DMS 273 (cell line): ENCODE data around the gene COL9A3.

Source experiments
- DNase-seq: peaks from one replicate; lab custom pipeline; 2025; ENCODE audit not compliant: unreplicated experiment; lab: John Stamatoyannopoulos, UW

Gene COL9A3

DNA sequence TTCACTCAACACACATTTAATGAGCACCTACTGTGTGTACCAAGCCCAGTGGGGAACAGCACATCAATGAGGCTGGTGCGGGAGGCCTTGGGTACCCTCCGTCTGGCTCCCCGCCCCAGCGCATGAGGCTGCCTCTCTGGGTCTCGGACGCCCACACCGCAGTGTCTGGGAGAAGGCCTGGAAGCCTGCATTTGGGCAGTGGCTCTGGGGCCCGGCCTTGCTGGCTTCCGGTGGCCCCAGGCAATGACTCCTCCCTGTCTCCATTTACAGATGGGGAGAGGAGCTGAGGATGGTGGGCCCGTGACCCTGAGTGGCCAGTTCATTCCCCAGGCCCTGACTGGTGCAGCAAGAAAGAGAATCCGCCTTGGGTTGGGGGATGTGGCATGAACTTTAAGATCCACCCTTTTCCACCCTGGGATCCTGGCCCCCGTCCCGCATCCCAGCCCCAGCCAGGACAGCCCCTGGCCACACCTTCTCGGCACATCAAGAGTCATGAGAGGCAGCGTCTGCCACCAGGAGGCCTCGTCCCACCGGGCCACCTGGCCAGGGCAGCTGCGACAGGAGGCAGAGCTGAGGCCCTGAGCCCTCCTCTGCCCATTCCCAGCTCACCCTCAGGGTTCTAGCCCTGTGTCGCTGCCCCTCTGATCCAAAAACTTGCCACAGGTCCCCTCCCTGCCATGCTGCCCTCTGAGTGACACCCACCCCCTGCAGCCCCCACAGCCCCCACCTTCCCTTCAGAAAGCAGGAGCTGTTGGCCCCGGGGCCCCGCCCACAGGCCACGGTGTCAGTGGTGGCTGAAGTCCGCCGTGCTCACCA lies 38.0 kb upstream of the COL9A3 start:
- DNase-seq, result no peak

DNA sequence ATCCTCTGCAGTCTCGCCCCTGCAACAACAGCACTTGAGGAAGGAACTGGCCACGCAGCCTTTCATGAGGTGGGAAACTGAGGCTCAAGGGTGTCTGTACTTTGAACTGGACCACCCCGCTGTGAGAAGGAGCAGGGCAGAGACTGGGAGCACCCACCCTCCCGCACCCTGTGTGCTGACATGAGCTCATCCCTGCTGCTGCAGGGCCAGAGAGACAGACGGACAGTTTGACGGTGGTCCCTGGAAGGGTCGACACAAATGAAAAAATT lies 37.5 kb upstream of the COL9A3 start:
- DNase-seq, result no peak

DNA sequence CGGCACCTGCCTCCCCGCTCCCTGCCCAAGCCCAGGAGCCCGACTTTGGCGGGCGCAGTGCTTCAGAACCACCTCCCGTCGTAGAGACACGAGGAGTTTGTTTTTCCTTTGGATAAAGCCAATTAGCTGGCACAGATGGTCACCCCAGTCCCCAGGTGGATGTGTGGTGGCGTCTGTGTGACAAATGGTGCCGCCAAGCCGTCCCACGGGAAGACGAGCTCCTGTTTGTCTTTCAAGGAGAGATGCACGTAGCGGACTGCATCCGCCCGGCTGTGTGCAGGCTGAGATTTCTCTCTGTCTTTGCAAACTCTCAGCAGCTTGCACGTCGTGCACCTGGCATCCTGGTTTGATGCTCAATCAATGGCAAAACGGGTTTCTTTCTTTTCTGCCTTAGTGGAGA lies 36.6 kb upstream of the COL9A3 start:
- DNase-seq, result peak; percentile 60

DNA sequence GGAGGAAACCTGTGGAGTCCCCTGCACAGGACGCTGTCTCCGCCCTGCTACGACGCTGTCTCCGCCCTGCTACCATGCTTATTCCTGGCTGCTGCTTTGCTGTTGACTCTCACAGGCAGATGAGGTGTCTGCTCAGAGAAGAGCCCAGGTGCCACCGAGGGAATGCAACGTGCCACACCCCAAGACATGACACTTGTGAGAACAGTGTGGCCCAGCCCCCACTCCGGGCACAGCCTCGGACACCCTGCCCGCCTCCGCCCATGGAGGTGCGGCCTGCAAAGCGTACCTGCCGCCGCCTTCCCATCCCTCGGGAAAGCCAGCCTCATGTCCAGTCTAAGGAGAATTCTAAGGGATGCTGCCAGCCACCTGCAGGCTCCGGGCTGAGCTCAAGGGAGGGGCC lies 36.2 kb upstream of the COL9A3 start:
- no peak for DNase-seq

DNA sequence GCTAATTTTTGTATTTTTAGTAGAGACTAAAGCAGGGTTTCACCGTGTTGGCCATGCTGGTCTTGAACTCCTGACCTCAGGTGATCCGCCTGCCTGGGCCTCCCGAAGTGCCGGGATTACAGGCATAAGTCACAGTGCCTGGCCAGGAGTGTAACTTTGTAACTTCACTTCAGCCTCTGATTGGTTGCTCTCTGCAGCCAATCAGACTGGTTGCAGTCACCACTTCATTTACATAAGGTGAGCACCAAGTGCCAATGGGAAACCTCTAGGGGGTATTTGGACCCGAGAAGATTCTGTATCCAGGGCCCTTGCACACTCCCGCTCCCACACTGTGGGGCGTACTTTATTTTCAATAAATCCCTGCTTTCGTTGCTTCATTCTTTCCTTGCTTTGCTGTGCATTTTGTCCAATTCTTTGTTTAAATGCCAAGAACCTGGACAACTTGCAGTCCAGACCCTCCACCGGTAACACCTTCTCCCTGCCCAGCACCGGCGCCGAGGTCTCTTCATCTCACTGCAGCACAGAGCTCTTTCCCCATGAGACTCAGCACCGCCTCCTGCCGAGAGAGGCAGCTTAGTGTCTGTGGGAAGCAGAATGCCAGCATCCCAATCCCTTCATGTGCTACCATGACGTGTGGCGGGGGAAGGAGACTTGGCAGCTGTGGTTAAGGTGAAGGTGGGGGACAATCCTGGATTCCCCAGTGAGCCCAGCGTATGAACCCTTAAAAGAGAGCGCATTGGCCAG lies 34.5 kb upstream of the COL9A3 start:
- DNase-seq, result peak; percentile 54

DNA sequence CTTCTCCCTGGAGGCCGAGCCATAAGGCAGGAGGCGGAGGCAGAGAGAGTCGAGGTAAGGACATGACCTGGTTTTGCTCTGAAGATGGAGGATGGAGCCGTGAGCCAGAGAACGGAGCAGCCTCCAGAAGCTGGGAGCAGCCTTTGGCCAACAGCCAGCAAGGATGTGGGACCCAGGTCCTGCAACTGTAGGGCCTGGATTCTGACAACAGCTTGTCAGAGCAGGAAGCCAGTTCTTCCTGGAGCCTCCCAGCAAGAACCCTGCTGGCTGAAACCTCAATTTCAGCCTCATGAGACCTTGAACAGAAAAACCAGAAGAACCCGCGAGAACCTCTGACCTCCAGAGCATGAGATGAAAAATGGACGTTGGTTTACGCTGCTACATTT lies 34.0 kb upstream of the COL9A3 start:
- DNase-seq, result peak; percentile 62

DNA sequence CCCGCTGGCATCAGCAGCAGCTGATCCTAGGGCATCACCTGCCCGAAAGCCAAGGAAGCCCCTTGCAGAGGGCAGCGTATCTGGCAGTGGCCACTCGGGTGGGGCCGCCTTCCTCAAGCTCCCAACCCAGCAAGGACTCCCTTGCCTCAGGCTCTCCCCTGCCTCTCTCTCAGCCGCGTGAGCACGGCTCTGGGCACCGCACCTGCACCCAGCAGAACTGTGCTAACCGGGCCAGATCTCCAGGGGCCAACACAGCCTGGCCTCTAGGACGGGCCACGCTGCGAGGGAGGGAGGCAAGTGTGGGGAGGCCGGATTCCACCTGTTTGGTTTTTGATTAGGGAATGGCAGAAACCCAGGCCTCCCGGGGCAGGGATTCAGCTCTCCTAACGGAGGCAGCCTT lies 32.4 kb upstream of the COL9A3 start:
- no peak for DNase-seq

DNA sequence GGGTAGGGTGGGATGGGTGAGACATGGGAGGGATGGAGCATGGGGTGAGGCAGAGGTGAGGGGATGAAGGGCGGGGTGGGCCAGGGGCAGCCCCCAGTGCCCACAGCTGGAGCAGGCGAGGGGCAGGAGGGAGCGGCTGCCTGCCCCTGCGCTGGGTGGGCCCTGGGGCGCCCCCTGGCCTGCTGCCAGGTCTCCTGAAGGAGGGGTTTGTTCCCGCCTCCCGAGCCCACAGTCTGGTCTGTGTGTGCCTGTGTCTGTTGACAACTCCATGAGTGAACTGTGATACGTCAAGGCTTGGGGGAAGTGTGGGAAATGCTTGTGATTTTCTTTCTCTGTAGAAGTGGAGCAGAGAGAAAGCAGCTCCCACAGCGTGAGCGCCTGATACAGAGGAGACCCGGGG lies 31.5 kb upstream of the COL9A3 start:
- DNase-seq, result no peak

DNA sequence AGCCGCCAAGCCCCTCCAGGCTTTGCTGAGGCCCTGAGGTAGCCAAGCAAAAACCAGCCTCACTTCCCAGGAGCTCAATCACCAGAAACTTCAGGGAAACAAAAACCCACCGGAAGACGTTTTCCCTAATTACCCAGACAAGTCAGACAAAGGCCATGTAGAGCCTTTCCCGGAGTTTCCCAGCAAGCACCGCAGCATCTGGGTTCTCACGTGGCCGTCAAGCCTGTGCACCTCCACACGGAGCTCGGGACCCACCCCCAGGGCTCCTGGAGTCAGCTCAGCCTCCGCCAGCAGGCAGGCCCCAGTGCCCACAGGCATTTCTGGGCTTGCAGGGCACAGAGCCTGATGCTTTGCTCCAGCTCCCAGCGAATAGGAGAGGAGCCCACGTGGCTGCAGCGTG lies 30.7 kb upstream of the COL9A3 start:
- DNase-seq, result no peak

DNA sequence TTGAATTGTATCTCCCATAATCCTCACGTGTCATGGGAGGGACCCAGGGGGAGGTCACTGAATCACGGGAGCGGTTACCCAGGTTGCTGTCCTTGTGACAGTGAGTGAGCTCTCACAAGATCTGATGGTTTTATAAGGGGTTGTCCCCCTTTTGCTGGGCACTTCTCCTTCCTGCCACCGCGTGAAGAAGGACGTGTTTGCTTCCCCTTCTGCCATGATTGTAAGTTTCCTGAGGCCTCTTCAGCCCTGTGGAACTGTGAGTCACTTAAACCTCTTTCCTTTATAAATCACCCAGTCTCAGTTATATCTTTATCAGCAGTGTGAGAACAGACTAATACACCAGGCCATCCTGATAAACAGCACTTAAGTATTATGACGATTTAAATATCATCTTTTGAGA lies 29.5 kb upstream of the COL9A3 start:
- no peak for DNase-seq

DNA sequence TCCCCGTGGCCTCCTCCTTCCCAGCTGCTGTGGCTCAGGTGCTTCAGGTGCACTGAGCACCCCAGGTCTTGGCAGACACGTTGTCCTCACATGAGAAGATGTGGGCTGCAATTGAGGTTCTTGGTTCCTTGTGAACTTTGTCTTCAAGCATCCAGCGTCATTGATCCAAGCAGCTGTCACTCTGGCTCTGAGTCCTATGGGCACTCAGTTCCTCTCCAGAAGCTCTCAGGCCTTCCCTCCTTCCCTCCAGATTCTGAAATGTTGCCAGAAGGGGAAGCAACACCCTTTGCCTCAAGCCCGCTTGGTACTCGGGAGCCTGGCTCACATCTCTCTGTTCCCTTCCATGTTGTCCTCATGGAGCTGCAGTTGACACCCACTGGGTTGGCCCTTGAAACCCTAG lies 29.0 kb upstream of the COL9A3 start:
- no peak for DNase-seq

DNA sequence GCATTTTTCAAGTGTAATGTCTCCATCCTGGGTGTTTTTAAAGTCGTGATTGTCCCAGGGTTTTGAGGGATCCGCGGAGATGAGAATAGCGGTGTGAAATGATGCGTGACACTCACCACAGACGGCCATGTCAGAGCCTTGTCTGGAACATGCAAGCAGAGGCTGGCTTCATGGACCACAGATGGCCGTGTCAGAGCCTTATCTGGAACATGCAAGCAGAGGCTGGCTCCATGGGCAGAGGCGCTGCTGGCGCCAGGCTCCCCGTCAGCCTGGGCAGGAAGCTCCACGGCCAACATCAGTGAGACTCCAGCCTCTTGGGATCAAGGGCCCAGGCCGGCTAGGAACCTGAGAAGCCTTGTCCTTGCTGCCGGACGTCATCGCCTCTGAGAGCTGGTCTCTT lies 28.2 kb upstream of the COL9A3 start:
- DNase-seq, result peak; percentile 45

DNA sequence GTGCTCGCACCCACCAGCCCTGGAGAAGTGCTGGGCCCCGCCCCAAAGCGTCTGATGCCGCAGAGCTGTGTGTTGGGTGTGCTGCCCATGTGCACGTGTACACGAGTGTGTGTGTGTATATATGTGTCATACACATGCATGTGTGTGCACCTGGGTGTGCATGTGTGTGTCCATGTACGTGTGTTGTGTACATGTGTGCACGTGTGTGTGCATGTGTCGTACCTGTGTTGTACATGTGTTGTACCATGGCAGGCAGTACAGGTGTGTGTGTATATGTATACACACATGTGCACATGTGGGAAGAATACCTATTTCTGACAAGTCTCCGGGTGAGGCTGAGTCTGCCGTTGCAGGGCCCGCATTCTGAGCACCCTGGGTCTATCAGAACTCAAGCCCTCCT lies 26.8 kb upstream of the COL9A3 start:
- DNase-seq, result no peak

DNA sequence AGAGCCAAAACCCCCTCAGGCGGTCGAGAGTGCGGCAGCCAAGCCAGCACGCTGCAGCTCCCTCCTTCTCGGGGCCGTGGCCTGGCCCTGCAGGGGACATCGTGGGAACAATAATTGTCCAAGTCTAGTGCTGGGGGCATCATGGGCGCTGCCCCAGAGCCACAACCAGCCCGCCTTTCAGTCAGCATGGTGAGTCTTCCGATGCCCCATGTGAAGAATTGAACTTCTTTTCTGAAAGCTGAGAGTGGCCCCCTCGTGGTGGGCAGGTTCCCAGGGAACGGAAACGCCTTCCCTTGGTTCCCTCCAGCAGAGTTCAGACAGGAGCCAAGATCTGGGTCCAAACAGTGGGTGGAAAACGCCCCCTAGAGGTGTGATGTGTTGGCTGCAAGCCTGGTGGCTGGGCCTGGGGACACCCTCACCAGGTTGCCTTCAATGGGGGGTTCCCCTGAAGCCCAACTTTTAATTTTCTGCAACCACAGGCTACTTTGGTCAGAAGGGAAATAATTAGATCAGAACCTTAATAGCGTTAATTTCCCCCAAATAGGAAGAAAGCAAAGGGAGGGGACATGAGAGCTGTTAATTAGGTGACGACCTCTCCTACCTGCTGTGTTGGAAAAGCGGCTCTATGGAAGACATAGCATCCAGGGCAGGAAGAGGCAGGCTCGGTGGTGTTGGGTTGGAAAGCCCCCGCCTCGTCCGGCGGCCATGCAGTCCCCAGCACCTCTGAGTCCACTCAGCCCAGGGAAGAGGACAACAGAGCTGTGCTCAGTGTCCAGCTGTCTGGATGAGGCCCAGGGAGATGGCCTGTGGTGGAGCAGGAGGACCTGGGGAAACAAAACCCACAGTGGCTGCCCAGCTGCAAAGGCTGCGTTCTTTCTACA lies 25.3 kb upstream of the COL9A3 start:
- DNase-seq, result peak; percentile 97

DNA sequence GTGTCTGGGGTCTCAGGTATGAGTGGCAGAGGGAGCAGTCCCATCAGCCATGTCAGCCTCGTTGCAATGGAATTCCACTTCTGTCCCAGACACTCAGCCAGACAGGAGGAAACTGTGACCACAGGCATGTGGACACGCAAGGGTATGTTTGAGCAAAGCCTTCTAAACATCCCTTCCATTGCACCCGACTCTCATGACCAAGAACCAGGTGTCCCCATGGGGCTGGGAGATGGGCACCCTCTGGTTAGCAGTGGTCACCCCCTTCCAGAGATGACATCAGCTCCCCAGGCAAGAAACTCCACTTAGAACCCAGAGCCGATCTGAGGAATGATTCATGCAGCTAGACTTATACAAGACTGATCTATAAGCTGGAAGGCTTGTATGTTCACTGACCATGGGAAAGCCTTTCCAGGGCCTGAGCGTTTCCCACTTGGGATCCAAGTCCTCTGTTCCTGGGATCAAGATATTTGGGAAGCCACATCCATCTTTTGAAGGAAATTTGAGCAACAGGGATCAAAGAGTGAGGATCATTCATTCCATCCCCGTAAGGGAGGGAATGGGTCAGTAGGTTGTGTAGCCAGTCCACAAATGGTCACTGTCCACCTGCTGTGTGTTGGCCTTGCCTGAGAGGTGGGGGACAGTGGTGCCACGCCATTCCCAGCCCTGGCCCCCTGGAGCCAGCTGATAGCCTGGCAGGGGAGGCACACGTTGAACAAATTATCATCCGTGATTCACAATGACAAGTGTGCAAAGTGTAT lies 24.5 kb upstream of the COL9A3 start:
- DNase-seq, result no peak

DNA sequence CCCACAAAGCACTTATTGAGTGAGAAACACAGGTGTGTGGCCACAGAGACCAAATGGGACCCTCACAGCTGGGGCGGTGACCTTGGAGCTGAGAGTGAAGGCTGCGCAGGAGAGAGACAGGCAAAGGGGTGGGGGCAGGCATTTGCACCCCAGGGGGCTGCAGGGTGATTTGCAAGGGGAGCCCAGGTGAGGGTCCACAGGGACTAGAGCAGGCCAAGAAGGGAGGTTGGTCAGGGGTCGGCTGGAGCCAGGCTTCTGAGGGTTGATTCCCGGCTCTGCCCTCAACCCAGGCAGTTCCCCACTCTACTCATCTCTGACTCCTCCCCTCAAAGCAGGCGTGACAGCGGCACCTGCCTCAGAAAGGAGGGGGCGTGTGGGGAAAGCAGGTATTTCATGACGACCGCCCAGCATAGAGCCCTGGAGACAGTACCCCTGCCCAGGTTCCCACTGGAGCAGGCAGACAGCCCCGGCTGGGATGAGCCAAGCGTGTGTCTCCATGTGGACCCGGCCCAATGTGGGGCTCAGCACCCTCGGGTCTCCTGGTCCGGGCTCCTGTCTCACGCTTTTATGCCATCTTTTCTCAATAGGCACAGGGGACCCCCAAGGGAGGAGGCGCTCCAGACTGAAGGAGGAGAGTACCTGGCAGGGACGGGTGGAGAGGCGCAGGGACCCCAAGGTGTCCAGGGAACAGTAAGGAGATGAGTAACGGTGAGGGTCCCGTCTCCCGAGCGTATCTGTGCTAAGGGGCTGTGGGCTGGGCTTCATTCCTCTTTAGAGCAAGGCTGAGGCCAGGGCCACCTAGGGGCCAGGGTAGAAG lies 23.7 kb upstream of the COL9A3 start:
- no peak for DNase-seq

DNA sequence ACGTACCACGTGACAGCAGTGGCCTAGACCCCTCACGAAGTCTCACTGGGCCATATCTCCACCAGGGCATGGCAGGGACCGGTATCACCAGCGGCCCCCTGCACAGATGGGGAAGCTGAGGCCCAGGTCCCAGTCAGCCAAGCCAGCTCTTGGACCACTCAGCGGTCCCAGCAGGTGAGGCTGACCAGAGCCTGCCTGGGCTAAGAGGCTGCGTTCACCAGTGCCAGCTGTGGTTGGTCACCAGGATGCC lies 23.2 kb upstream of the COL9A3 start:
- DNase-seq, result no peak

DNA sequence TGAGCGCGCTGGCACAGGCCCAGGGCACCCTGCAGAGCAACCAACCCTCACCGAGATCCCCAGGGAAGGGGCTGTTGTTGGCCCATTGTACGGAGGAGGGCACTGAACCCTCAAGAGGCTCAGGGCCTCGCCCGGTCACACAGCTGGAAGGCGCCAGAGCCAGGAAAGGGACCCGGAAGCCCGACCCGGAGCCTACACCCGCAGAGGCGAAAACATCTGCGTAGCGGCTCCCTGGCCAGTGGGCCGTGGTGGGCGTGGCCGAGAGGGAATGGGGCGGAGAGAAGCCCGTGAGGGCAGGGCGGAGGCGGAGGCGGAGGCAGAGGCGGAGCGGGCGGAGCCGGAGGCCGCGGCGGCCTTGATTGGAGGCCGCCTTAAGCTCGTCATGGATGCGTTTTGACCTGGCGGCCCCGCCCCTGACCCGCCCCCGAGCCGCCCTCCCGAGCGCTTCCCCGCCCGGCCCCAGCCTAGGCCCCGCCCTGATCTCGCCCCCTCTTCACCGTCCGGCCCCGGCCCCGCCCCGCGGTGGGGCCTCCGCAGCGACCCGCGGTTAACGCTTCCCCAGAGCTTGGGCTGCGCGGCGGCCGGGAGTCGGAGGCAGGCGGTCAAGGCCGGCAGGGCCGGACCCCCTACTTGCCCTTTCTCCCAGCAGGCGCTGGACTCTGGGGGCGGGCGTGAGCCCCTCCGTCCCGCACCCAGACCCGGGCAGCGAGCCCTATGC lies 22.7 kb upstream of the COL9A3 start:
- DNase-seq, result peak; percentile 98

DNA sequence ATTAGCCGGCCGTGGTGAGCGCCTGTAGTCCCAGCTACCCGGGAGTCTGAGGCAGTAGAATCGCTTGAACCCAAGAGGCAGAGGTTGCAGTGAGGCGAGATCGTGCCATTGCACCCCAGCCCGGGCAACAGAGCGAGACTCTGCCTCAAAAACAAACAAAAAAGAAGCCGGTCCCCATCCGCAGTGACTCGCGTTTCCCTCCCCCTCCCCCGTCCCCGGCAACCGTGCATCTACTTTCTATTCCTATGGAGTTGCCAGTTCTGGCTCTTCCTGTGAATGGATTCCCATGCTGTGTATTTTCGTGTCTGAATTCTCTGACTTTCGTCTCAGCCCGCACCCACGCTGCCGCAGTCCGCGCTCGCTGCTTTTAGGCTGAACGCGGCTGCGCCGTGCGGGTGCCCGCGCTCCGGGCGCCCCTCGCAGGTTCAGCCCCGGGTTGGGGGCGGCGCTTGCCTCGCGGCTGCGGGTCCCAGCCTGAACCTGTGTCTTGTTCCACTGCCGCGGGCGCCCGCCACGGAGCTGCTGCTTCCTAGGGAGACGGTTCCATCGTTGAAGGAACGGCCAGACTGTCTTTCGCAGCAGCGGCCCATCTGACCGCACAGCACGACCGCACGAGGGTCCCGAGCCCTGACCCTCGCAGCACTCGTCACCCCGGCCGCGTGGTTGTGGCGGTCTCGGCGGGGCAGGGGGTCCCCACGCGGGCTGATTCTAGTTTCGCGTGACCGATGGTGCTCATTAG lies 21.7 kb upstream of the COL9A3 start:
- peak; percentile 89 for DNase-seq
